Vagina (tissue), 2 donors: ENCODE data around the gene TMEM178B.

Experiments used
- CTCF ChIP-seq, 3 experiments: fragments of 450-650 bp in 2 of 3; fragments of 200-600 bp in 1 of 3; sonication (generic) in 1 of 3; IDR thresholded peaks; one replicate each; pipeline ENCODE4 v1.5.1; 2017 to 2019; ENCODE audit warnings: antibody characterized with exemption in 3 of 3, mild to moderate bottlenecking in 2 of 3, moderate library complexity in 2 of 3
- POLR2A ChIP-seq, 2 donors: fragments of 450-650 bp; IDR thresholded peaks; one replicate each; pipeline ENCODE4 v1.6.1; 2017; ENCODE audit warnings: antibody characterized with exemption in 2 of 2, mild to moderate bottlenecking in 2 of 2, moderate library complexity in 2 of 2

- TF ChIP-seq CTCF (IDR thresholded peaks at IDR 0.05) (no peak), POLR2A (IDR thresholded peaks at IDR 0.05) (no peak)
Observed at GRCh38 chr7:141463986-141464385, 390.1 kb downstream of the TMEM178B start.
